ENCODE data around the gene ANKRD62.

ANKRD62 gene

DNA sequence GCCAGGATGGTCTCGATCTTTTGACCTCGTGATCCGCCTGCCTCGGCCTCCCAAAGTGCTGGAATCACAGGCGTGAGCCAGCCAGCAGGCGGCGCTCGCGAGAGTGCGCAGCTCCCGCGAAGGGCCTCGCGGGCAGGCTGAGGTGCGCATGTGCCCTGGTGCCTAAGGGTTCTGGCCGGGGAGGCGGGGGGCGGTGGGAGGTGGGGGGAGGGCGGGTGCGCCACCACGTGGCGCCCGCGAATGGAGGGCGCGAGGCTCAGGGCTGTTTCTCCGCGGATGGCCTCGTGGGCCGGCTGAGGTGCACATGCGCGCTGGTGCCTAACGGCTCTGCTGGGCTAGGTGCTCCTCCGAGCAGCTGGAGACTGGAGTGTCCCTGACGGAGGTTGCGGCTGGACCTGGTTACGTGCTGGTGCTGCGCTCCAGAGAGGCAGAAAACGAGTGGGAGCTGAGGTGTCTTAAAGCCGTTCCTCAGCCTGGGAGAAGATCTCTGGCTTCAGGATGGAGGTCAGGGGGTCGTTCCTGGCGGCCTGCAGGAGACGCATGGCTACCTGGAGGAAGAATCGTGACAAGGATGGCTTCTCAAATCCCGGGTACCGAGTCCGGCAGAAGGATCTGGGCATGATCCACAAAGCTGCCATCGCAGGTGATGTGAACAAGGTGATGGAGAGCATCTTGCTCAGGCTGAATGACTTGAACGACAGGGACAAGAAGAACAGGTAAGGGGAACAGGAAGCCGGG is at the start of gene ANKRD62:
Gene ANKRD62 (plus strand): TSS at position 324 of the 738 bp plus-strand sequence. CDS start 175 bp downstream, at position 499.
- no peak within 1 kb of the TSS for H3K4me3 ChIP-seq (ENCODE audit: low read depth, low read length)
- TF ChIP-seq, protein P1, sequence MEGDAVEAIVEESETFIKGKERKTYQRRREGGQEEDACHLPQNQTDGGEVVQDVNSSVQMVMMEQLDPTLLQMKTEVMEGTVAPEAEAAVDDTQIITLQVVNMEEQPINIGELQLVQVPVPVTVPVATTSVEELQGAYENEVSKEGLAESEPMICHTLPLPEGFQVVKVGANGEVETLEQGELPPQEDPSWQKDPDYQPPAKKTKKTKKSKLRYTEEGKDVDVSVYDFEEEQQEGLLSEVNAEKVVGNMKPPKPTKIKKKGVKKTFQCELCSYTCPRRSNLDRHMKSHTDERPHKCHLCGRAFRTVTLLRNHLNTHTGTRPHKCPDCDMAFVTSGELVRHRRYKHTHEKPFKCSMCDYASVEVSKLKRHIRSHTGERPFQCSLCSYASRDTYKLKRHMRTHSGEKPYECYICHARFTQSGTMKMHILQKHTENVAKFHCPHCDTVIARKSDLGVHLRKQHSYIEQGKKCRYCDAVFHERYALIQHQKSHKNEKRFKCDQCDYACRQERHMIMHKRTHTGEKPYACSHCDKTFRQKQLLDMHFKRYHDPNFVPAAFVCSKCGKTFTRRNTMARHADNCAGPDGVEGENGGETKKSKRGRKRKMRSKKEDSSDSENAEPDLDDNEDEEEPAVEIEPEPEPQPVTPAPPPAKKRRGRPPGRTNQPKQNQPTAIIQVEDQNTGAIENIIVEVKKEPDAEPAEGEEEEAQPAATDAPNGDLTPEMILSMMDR (IDR thresholded peaks at IDR 0.05; ENCODE audit: low read depth, low read length) = no peak

DNA sequence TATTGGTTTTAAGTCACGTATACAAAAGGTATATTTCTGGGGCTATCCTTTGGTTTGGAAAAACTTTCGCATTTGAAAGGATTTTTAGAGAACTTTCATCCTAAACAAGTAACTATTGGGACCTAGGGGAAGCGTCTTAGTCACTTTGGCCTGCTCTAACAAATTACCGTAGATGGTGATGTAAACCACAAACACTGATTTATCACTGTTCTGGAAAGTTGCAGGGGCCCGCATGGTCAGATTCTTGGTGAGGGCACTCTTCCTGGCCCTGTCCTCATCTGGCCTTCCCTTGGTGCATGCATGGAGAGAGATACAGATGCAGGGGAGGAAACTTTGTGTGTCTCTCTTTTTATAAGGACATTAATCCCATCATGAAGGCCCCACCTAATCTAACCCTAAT is 49.1 kb upstream of the ANKRD62 start:
- TF ChIP-seq, protein P1 (IDR thresholded peaks at IDR 0.05; ENCODE audit: low read depth, low read length) = no peak
- H3K4me3 ChIP-seq (ENCODE audit: low read depth, low read length) = no peak overlapping the region

DNA sequence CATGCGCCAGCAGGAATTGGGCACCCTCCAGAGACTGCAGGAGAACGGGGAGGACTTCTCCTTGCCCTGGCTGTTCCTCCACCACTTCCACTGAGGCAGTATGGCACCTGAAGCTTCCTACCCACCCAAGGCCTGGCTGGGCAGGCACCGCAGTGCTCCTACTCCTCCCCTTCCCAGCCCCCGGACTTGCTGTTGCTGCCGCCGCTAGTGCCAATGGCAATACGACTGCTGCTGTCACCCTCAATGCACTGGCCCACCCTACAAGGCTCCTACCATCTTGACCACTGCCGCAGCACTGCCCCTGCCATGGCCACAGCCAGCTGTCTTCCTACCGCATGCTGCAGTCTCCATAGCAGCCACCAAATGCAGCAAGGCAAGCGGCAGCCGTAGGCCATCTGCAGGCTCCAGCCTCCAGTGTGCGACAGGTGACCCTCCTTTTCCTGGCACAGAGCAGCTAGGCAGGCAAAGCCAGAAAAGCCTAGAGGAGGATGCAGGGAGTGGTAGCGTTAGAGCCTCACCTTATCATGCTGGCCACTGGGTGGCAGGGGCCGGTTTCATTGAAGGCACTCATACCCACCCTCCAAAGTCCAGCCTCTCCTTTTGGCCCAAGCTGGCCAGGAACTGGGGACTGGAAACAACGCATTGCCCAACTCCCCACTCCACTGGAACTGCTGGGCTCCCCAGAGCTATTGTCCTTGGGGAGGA is 47.4 kb upstream of the ANKRD62 start:
- TF ChIP-seq, protein P1 (IDR thresholded peaks at IDR 0.05; ENCODE audit: low read depth, low read length) = no peak
- H3K4me3 ChIP-seq (ENCODE audit: low read depth, low read length) = no peak overlapping the region

DNA sequence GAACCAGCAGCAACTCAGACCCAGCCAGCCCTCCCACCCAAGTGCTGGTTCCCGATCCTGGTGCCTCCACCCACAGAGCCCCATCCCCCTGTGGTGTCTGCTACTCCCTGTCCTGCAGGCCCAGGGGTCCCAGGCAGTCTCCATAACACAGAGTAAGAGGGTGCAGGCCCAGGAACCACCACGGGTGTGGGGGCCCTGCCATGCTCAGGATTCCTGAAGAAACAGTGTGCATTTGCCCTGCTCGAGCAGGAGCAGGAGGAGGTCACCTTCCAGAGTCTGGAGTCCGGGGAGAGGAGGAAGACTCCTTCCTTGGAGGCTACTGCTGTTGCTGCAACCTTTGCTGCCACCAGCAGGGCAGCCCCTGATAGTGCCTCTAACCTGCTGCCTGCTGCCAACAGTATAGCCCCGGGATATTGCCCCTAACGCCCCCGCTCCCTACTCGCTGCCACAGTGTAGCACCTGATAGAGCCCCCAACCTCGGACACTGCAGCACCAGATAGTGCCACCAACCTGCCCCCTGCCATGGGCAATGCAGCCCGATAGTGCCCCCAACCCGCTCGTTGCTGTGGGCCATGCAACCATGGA is 46.8 kb upstream of the ANKRD62 start:
- TF ChIP-seq, protein P1 (IDR thresholded peaks at IDR 0.05; ENCODE audit: low read depth, low read length) = no peak
- H3K4me3 ChIP-seq (ENCODE audit: low read depth, low read length) = no peak overlapping the region

DNA sequence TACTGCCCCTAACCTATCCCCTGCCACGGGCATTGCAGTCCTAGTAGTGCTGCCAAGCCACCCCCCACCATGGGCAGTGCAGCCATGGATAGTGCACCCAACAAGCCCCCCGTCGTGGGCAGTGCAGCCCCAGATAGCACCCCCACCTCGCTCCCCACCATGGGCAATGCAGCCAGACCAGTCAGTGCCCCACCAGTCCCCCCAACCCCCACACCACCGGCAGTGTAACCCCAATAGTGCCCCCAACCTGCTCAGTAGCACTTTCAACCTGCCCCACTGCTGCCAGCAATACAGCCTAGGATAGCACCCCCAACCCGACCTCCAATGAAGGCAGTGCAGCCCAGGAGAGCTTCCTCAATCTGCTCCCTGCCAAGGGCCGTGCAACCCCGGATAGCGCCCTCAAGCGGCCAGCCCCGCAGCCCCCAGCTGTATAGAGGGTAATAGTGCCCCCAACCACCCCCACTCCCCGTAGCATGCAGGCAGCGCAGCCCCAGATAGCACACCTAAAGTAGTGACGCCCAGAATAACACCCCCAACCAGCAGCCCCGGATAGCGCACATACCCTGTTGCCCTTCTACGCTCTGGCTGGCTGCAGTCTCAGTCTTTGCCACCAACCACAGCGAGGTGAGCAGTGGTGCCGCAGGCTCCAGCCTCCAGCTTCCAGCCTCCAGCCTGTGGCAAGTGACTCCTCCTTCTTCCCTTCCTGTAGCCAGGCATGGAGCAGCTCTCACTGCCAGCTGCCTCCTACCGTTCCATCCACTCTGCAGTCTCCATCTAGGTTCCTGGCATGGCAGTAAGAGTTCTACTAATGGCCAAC is 45.4 kb upstream of the ANKRD62 start:
- no peak overlapping the region for H3K4me3 ChIP-seq (ENCODE audit: low read depth, low read length)
- TF ChIP-seq, protein P1 (IDR thresholded peaks at IDR 0.05; ENCODE audit: low read depth, low read length) = no peak

DNA sequence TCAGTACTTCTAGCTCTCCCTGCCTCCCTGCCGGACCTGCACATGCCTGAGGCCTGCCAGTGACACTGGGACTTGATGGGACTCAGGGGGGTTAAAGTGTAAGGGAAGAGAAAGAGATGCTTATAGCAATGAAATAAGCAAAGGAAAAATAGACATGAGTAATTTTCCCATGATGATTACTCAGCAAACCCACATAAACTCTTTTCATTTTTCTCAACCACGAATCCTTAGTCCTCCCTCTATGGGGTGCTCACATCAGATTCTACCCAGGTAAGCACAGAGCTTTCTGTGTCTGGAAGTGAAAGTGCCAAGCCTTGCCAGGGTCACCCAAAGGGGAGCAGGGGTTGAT is 44.8 kb upstream of the ANKRD62 start:
- TF ChIP-seq, protein P1 (IDR thresholded peaks at IDR 0.05; ENCODE audit: low read depth, low read length) = no peak
- no peak overlapping the region for H3K4me3 ChIP-seq (ENCODE audit: low read depth, low read length)
